ENCODE results near the gene DLGAP5. TPM values are rescaled to one million over a fixed set of nuclear protein-coding genes. Genes with fewer than 3 reads are reported as not detected.
A peak's percentile ranks its signal among the peaks of the same experiment; 100 is the strongest.

DLGAP5 gene
- total RNA-seq, 1 donor from 2014 or later, result 23.0 TPM

- TF ChIP-seq CTCF (IDR thresholded peaks at IDR 0.05; ENCODE audit: unreplicated experiment), result no peak
- Mint-ChIP-seq H3K36me3 (no peaks in the 10 kb centered on the region), H3K27ac (peak overlapping the region; percentile 86), H3K4me3 (no peak overlapping the region), H3K4me1 (peaks cover 70% of the 10 kb centered on the region), H3K27me3 (ENCODE audit: low read depth) (no peaks in the 10 kb centered on the region), H3K9me3 (no peaks in the 10 kb centered on the region)
- DNase-seq (ENCODE audit: low spot score in 2 of 2, unreplicated experiment in 2 of 2), result no peak
Measured at GRCh38 chr14:55120571-55121495, 70.6 kb downstream of the DLGAP5 start.

- H3K4me3 Mint-ChIP-seq, result no peak overlapping the region
- H3K4me1 Mint-ChIP-seq, result peaks cover 66% of the 10 kb centered on the region
- TF ChIP-seq CTCF (IDR thresholded peaks at IDR 0.05; ENCODE audit: unreplicated experiment), result no peak
- no peaks in the 10 kb centered on the region for H3K27me3 Mint-ChIP-seq (ENCODE audit: low read depth)
- H3K36me3 Mint-ChIP-seq, result no peaks in the 10 kb centered on the region
- no peak for DNase-seq (ENCODE audit: low spot score in 2 of 2, unreplicated experiment in 2 of 2)
- no peaks in the 10 kb centered on the region for H3K9me3 Mint-ChIP-seq
- peak overlapping the region; percentile 66 for H3K27ac Mint-ChIP-seq
Measured at GRCh38 chr14:55118761-55119160, 72.6 kb downstream of the DLGAP5 start.

- Mint-ChIP-seq H3K27ac (peak overlapping the region; percentile 66), H3K27me3 (ENCODE audit: low read depth) (no peaks in the 10 kb centered on the region), H3K4me3 (no peak overlapping the region), H3K4me1 (peaks cover 57% of the 10 kb centered on the region), H3K9me3 (no peaks in the 10 kb centered on the region), H3K36me3 (no peaks in the 10 kb centered on the region)
- TF ChIP-seq CTCF (IDR thresholded peaks at IDR 0.05; ENCODE audit: unreplicated experiment), result no peak
- no peak for DNase-seq (ENCODE audit: low spot score in 2 of 2, unreplicated experiment in 2 of 2)
Measured at GRCh38 chr14:55117803-55118441, 73.5 kb downstream of the DLGAP5 start.

- no peaks in the 10 kb centered on the region for H3K27me3 Mint-ChIP-seq (ENCODE audit: low read depth)
- peaks cover 43% of the 10 kb centered on the region for H3K4me1 Mint-ChIP-seq
- H3K4me3 Mint-ChIP-seq, result no peak overlapping the region
- no peak for DNase-seq (ENCODE audit: low spot score in 2 of 2, unreplicated experiment in 2 of 2)
- H3K36me3 Mint-ChIP-seq, result no peaks in the 10 kb centered on the region
- H3K27ac Mint-ChIP-seq, result no peak overlapping the region
- H3K9me3 Mint-ChIP-seq, result no peaks in the 10 kb centered on the region
- no peak for TF ChIP-seq CTCF (IDR thresholded peaks at IDR 0.05; ENCODE audit: unreplicated experiment)
Measured at GRCh38 chr14:55116246-55117030, 74.9 kb downstream of the DLGAP5 start.

GRCh38 chr14:55115861-55116245 is 75.5 kb downstream of the DLGAP5 start:
- no peak for TF ChIP-seq CTCF (IDR thresholded peaks at IDR 0.05; ENCODE audit: unreplicated experiment)
- Mint-ChIP-seq H3K4me1 (peaks cover 38% of the 10 kb centered on the region), H3K27ac (no peak overlapping the region), H3K9me3 (no peaks in the 10 kb centered on the region), H3K4me3 (no peak overlapping the region), H3K27me3 (ENCODE audit: low read depth) (no peaks in the 10 kb centered on the region), H3K36me3 (no peaks in the 10 kb centered on the region)
- no peak for DNase-seq (ENCODE audit: low spot score in 2 of 2, unreplicated experiment in 2 of 2)
